HepG2 (cell line): Measurements from ENCODE around the gene TPRKB. TPM values are rescaled to one million over a fixed set of nuclear protein-coding genes. Genes with fewer than 3 reads are reported as not detected.

Source experiments
- BCL3 ChIP-seq: sonication (generic); formaldehyde crosslinking; IDR thresholded peaks from 2 replicates; pipeline ENCODE4 v1.5.1; 2020; ENCODE audit warnings: mild to moderate bottlenecking, missing genetic modification reagents, moderate library complexity
- DNMT3B ChIP-seq: conservative IDR thresholded peaks from 2 replicates; pipeline ENCODE4 v1.6.1; 2016; ENCODE audit warnings: missing biosample characterization, control low read depth
- ESRRA ChIP-seq: sonication (generic); formaldehyde crosslinking; IDR thresholded peaks from 2 replicates; pipeline ENCODE4 v1.5.1; 2020; ENCODE audit warnings: mild to moderate bottlenecking, low read depth, missing genetic modification reagents
- EZH2 ChIP-seq: conservative IDR thresholded peaks from 2 replicates; pipeline ENCODE4 v1.6.1; 2012; ENCODE audit warnings: mild to moderate bottlenecking, low read depth, low read length, moderate library complexity
- FOXA1 ChIP-seq, 2 experiments: fragments of 450-650 bp in 1 of 2; sonication (generic) in 1 of 2; formaldehyde crosslinking in 1 of 2; IDR thresholded peaks; 2 replicates each; pipeline versions ENCODE4 v1.4.0 to v1.6.1; 2016 to 2020; ENCODE audit warnings: missing genetic modification reagents in 1 of 2
- LBX2 ChIP-seq: sonication (generic); formaldehyde crosslinking; IDR thresholded peaks from 2 replicates; pipeline ENCODE4 v1.5.0; 2020; ENCODE audit warnings: missing genetic modification reagents, mild to moderate bottlenecking, borderline replicate concordance
- MAFG ChIP-seq: sonication (generic); formaldehyde crosslinking; IDR thresholded peaks from 2 replicates; pipeline ENCODE4 v1.5.1; 2020; ENCODE audit warnings: mild to moderate bottlenecking, missing genetic modification reagents
- NFRKB ChIP-seq: fragments of 450-650 bp; IDR thresholded peaks from 2 replicates; pipeline ENCODE4 v1.6.1; 2017
- SPEN ChIP-seq: sonication (generic); formaldehyde crosslinking; IDR thresholded peaks from 2 replicates; pipeline ENCODE4 v1.5.1; 2020; ENCODE audit warnings: low read depth, mild to moderate bottlenecking, missing genetic modification reagents
- TEAD2 ChIP-seq: sonication (generic); formaldehyde crosslinking; IDR thresholded peaks from 2 replicates; pipeline ENCODE4 v1.9.0; 2021; ENCODE audit warnings: missing genetic modification reagents
- TFDP1 ChIP-seq: IDR thresholded peaks from 2 replicates; pipeline ENCODE4 v1.6.1; 2016; ENCODE audit warnings: missing compliant biosample characterization, missing genetic modification reagents, borderline replicate concordance
- TOPORS ChIP-seq: sonication (generic); formaldehyde crosslinking; IDR thresholded peaks from 2 replicates; pipeline ENCODE4 v1.8.0; 2023; ENCODE audit warnings: mild to moderate bottlenecking, missing genetic modification reagents
- U2AF1 ChIP-seq: fragments of 200-400 bp; formaldehyde crosslinking; optimal IDR thresholded peaks from 2 replicates; pipeline ENCODE3; 2017; ENCODE audit warnings: mild to moderate bottlenecking, low read depth, low read length
- ZBTB43 ChIP-seq: sonication (generic); formaldehyde crosslinking; conservative IDR thresholded peaks from 2 replicates; pipeline ENCODE4 v1.4.0; 2020; ENCODE audit warnings: missing genetic modification reagents
- ZBTB49 ChIP-seq: sonication (generic); formaldehyde crosslinking; IDR thresholded peaks from 2 replicates; pipeline ENCODE4 v1.4.0; 2020; ENCODE audit warnings: missing genetic modification reagents, borderline replicate concordance
- ZFAT ChIP-seq: sonication (generic); formaldehyde crosslinking; conservative IDR thresholded peaks from 2 replicates; pipeline ENCODE4 v1.8.1; 2023; ENCODE audit warnings: missing genetic modification reagents, inconsistent platforms
- ZNF180 ChIP-seq: sonication (generic); formaldehyde crosslinking; IDR thresholded peaks from 2 replicates; pipeline ENCODE4 v1.4.0; 2020; ENCODE audit warnings: low read depth, missing genetic modification reagents, borderline replicate concordance
- ZNF460 ChIP-seq: sonication (generic); formaldehyde crosslinking; IDR thresholded peaks from 2 replicates; pipeline ENCODE4 v1.5.1; 2020; ENCODE audit warnings: missing genetic modification reagents, mild to moderate bottlenecking, borderline replicate concordance
- ZNF558 ChIP-seq: sonication (generic); formaldehyde crosslinking; IDR thresholded peaks from 2 replicates; pipeline ENCODE4 v1.9.0; 2022; ENCODE audit warnings: mild to moderate bottlenecking, missing genetic modification reagents, borderline replicate concordance
- ZNF607 ChIP-seq: sonication (generic); formaldehyde crosslinking; IDR thresholded peaks from 2 replicates; pipeline ENCODE4 v1.5.1; 2020; ENCODE audit warnings: missing genetic modification reagents, mild to moderate bottlenecking, borderline replicate concordance
- ZNF878 ChIP-seq: sonication (generic); formaldehyde crosslinking; IDR thresholded peaks from 2 replicates; pipeline ENCODE4 v1.8.1; 2023; ENCODE audit warnings: mild to moderate bottlenecking, missing genetic modification reagents, moderate library complexity
- polyA plus RNA-seq, 8 experiments: library from polyadenylated mRNA; depleted of rRNA in 3 of 8; stranded (reverse) in 7 of 8; unstranded in 1 of 8; fragments of >200 nt; fragmentation: Illumina TruSeq in 4 of 8; extraction: Trizol in 4 of 8; gene quantifications; 2 replicates each; pipeline versions ENCODE4 v1.2.1 to v1.2.3, GENCODE V29; 2011 to 2016; ENCODE audit warnings: low read depth in 4 of 8, missing spikeins in 1 of 8, mixed read lengths in 1 of 8; ENCODE audit not compliant: insufficient read depth in 1 of 8
- total RNA-seq, 5 experiments: library from RNA; depleted of rRNA; stranded (reverse); fragments of >200 nt; fragmentation: Illumina TruSeq; extraction: Trizol; gene quantifications; 2 replicates each; pipeline ENCODE4 v1.2.3, GENCODE V29; 2016; ENCODE audit warnings: low read depth in 1 of 5

Gene TPRKB
- total and polyA plus RNA-seq, 2 of the 13 experiments (the other 11 are each of a cell fraction or from before 2014, with no cell fraction given) = 32.0 to 58.0 TPM

GRCh38 chr2:73779467-73780236 is 42.5 kb upstream of the TPRKB start, which contains the start of gene DUSP11 (continued):
- TF ChIP-seq TFDP1 (0 out of 2 replicates have a peak, but pooled peaks have one; percentile 27), SPEN (peak; percentile 65; the same call in 1 of the 2 replicates), FOXA1 (IDR thresholded peaks at IDR 0.05) (peak; percentile 63; the same call in 1 of the 2 replicates), FOXA1 (CRISPR knock-in tag; IDR thresholded peaks at IDR 0.05) (peak; percentile 99), U2AF1 (peak; percentile 92), ZNF460 (CRISPR knock-in tag) (no peak; the same call in 1 of the 2 replicates), ZNF607 (peak; percentile 83), ZBTB49 (CRISPR knock-in tag) (no peak), TEAD2 (CRISPR knock-in tag) (no peak), ZNF180 (CRISPR knock-in tag) (no peak), ZBTB43 (no peak), ZNF558 (CRISPR knock-in tag) (no peak), EZH2 (no peak), BCL3 (CRISPR knock-in tag) (peak; percentile 59; the same call in 1 of the 2 replicates), ZNF878 (no peak), ESRRA (peak; percentile 69; the same call in 1 of the 2 replicates), ZFAT (CRISPR knock-in tag) (no peak), NFRKB (no peak), DNMT3B (CRISPR knock-in tag) (no peak), TOPORS (peak; percentile 83; the same call in 1 of the 2 replicates), LBX2 (no peak; the same call in 1 of the 2 replicates), MAFG (no peak)
